GM23338 (cell line): ENCODE measurements around the gene RPF1. TPM values are rescaled to one million over a fixed set of nuclear protein-coding genes. Genes with fewer than 3 reads are reported as not detected.

Experiments
- ATAC-seq: fragments of 200-7000 bp; cut with Tn5 transposase; 3 replicates; pipeline ENCODE4 v1.9.1; 2020
- DNase-seq: peaks from one replicate; pipeline ENCODE4 v3.0.0-alpha.2; 2015; ENCODE audit warnings: low spot score
- H2AFZ ChIP-seq: fragments of 200-600 bp; sonication (generic); 2 replicates; pipeline ENCODE4 v1.8.0; 2016; ENCODE audit warnings: antibody characterized with exemption, mild to moderate bottlenecking, moderate library complexity
- H3F3A ChIP-seq: fragments of 200-600 bp; sonication (generic); replicated peaks from 2 replicates; pipeline ENCODE4 v1.8.0; 2017; ENCODE audit warnings: antibody characterized with exemption, mixed run types, low read depth
- H3K27ac ChIP-seq: fragments of 200-600 bp; sonication (generic); 2 replicates; pipeline ENCODE4 v1.6.1; 2016; ENCODE audit warnings: low read depth
- H3K27me3 ChIP-seq: fragments of 200-600 bp; sonication (generic); 2 replicates; pipeline ENCODE4 v1.8.0; 2016; ENCODE audit warnings: mild to moderate bottlenecking, mixed run types, moderate library complexity; ENCODE audit not compliant: insufficient read depth
- H3K36me3 ChIP-seq: fragments of 200-600 bp; sonication (generic); 2 replicates; pipeline ENCODE4 v1.8.0; 2016; ENCODE audit warnings: mild to moderate bottlenecking; ENCODE audit not compliant: insufficient read depth
- H3K4me1 ChIP-seq: fragments of 200-600 bp; sonication (generic); 2 replicates; pipeline ENCODE4 v1.8.0; 2016; ENCODE audit warnings: mild to moderate bottlenecking, moderate library complexity; ENCODE audit not compliant: insufficient read depth
- H3K4me2 ChIP-seq: fragments of 200-600 bp; sonication (generic); 2 replicates; pipeline ENCODE4 v1.7.1; 2017; ENCODE audit warnings: mixed run types
- H3K4me3 ChIP-seq: fragments of 200-600 bp; sonication (generic); 2 replicates; pipeline ENCODE4 v1.6.1; 2016; ENCODE audit warnings: mixed run types
- H3K79me2 ChIP-seq: fragments of 200-600 bp; sonication (generic); replicated peaks from 2 replicates; pipeline ENCODE4 v1.8.0; 2017; ENCODE audit warnings: mild to moderate bottlenecking; ENCODE audit not compliant: insufficient read depth
- H3K9me2 ChIP-seq: fragments of 200-600 bp; sonication (generic); 2 replicates; pipeline ENCODE4 v1.8.0; 2017; ENCODE audit not compliant: insufficient read depth
- H4K20me1 ChIP-seq: fragments of 200-600 bp; sonication (generic); replicated peaks from 2 replicates; pipeline ENCODE4 v1.8.0; 2017; ENCODE audit warnings: mild to moderate bottlenecking; ENCODE audit not compliant: insufficient read depth
- H3K27ac Mint-ChIP-seq: 2 replicates; pipeline ENCODE4 v1.8.0; 2020; ENCODE audit warnings: inconsistent platforms, mild to moderate bottlenecking, moderate library complexity, mixed read lengths
- H3K27me3 Mint-ChIP-seq: 3 replicates; pipeline ENCODE4 v1.8.0; 2022; ENCODE audit warnings: low read depth, mild to moderate bottlenecking, moderate library complexity, mixed read lengths, inconsistent platforms; ENCODE audit not compliant: insufficient read depth, poor library complexity
- H3K36me3 Mint-ChIP-seq: 3 replicates; pipeline ENCODE4 v1.8.0; 2021; ENCODE audit warnings: low read depth, mild to moderate bottlenecking, inconsistent platforms, moderate library complexity, mixed read lengths
- H3K4me1 Mint-ChIP-seq: 3 replicates; pipeline ENCODE4 v1.8.0; 2020; ENCODE audit warnings: mild to moderate bottlenecking, inconsistent platforms, mixed read lengths
- H3K4me3 Mint-ChIP-seq: 3 replicates; pipeline ENCODE4 v1.8.0; 2021; ENCODE audit warnings: moderate library complexity, mild to moderate bottlenecking, inconsistent platforms, mixed read lengths
- H3K9me3 Mint-ChIP-seq: 3 replicates; pipeline ENCODE4 v1.8.0; 2020; ENCODE audit warnings: moderate library complexity, mild to moderate bottlenecking, inconsistent platforms, mixed read lengths
- CTCF ChIP-seq, 2 experiments: fragments of 200-600 bp in 1 of 2; sonication (generic) in 1 of 2; conservative IDR thresholded peaks; 2 replicates each; pipeline versions ENCODE4 v1.5.1 to v1.6.1; 2016 to 2017; ENCODE audit warnings: antibody characterized with exemption in 2 of 2, low read depth in 2 of 2, mild to moderate bottlenecking in 2 of 2, moderate library complexity in 1 of 2
- ETS1 ChIP-seq: IDR thresholded peaks from 2 replicates; pipeline ENCODE4 v1.6.1; 2016; ENCODE audit warnings: antibody characterized with exemption
- EZH2phosphoT487 ChIP-seq: fragments of 200-600 bp; sonication (generic); IDR thresholded peaks from one replicate; pipeline ENCODE4 v1.8.1; 2018; ENCODE audit warnings: antibody characterized with exemption; ENCODE audit not compliant: unreplicated experiment
- JUNB ChIP-seq: IDR thresholded peaks from one replicate; pipeline ENCODE4 v1.6.1; 2016; ENCODE audit warnings: antibody characterized with exemption; ENCODE audit not compliant: unreplicated experiment
- NANOG ChIP-seq: IDR thresholded peaks from 2 replicates; pipeline ENCODE4 v1.6.1; 2016; ENCODE audit warnings: antibody characterized with exemption, borderline replicate concordance
- POLR2AphosphoS5 ChIP-seq: IDR thresholded peaks from 2 replicates; pipeline ENCODE4 v1.6.1; 2016; ENCODE audit warnings: antibody characterized with exemption, low read depth
- REST ChIP-seq: IDR thresholded peaks from one replicate; pipeline ENCODE4 v1.6.1; 2018; ENCODE audit warnings: antibody characterized with exemption; ENCODE audit not compliant: unreplicated experiment
- STAT1 ChIP-seq: IDR thresholded peaks from one replicate; pipeline ENCODE4 v1.6.1; 2016; ENCODE audit warnings: antibody characterized with exemption; ENCODE audit not compliant: unreplicated experiment
- ZNF331 ChIP-seq: fragments of 250-450 bp; sonication (Bioruptor Pico); IDR thresholded peaks from 2 replicates; pipeline ENCODE4 v1.5.0; 2020; ENCODE audit warnings: low read depth, mild to moderate bottlenecking, moderate library complexity
- polyA plus RNA-seq: library from polyadenylated mRNA; unstranded; fragments of >200 nt; fragmentation: Nextera tagmentation; extraction: Ambion mirVana; gene quantifications from 2 replicates; pipeline ENCODE4 v1.2.1, GENCODE V29; 2016
- total RNA-seq: library from RNA; depleted of rRNA; stranded (reverse); fragments of >200 nt; shearing (Covaris generic); gene quantifications from 2 replicates; pipeline ENCODE4 v1.2.3, GENCODE V29; 2014

Gene RPF1
- total and polyA plus RNA-seq, 2 experiments from 2014 or later: 56.4 to 57.1 TPM

- TF ChIP-seq ETS1: no peak
- TF ChIP-seq STAT1: no peak
Measured at GRCh38 chr1:84467298-84467697, 11.8 kb upstream of the RPF1 start (continued).

- Mint-ChIP-seq H3K9me3 (peaks cover 19% of the 10 kb centered on the region), H3K27me3 (peaks cover 33% of the 10 kb centered on the region), H3K4me1 (peaks cover 6% of the 10 kb centered on the region), H3K27ac (no peak overlapping the region), H3K36me3 (peaks cover 11% of the 10 kb centered on the region), H3K4me3 (no peak overlapping the region)
- Histone ChIP-seq H3K9me2 (peaks cover 13% of the 10 kb centered on the region), H3K27me3 (peaks cover 68% of the 10 kb centered on the region), H3K36me3 (no peaks in the 10 kb centered on the region), H3K4me2 (no peak overlapping the region), H3K79me2 (peaks cover 18% of the 10 kb centered on the region), H3F3A (no peaks in the 10 kb centered on the region), H3K27ac (no peak overlapping the region), H2AFZ (no peak overlapping the region), H4K20me1 (peaks cover 6% of the 10 kb centered on the region; the same call in 1 of the 2 replicates), H3K4me3 (no peak overlapping the region), H3K4me1 (peaks cover 9% of the 10 kb centered on the region)
- no peak for ATAC-seq
- DNase-seq: no peak
- TF ChIP-seq STAT1 (no peak), REST (no peak), EZH2phosphoT487 (no peak), CTCF (conservative IDR thresholded peaks at IDR 0.05; ENCODE audit: low read depth in 2 of 2) (no peak), NANOG (no peak), ZNF331 (CRISPR knock-in tag) (no peak), POLR2AphosphoS5 (no peak), JUNB (no peak)
Measured at GRCh38 chr1:84476225-84476624, 2.8 kb upstream of the RPF1 start.
